ENCODE data around the gene PDE3B.

GRCh38 chr11:14835496-14836492 is 192.2 kb downstream of the PDE3B start:
- TF ChIP-seq POLR2A (IDR thresholded peaks at IDR 0.05): no peak
- TF ChIP-seq CTCF (IDR thresholded peaks at IDR 0.05): no peak
